IPS-11a (cell line): ENCODE results near the gene CCDC93.

Source experiments
- H3K4me3 ChIP-seq: one replicate; pipeline ENCODE4 v1.5.1; 2013; ENCODE audit warnings: low read depth, low read length, control low read depth

Gene CCDC93

GRCh38 chr2:117921520-117921919 lies 92.3 kb downstream of the CCDC93 start:
- no peak overlapping the region for H3K4me3 ChIP-seq

- H3K4me3 ChIP-seq = no peak overlapping the region
Observed at GRCh38 chr2:117918608-117919007, 95.3 kb downstream of the CCDC93 start.

- H3K4me3 ChIP-seq = no peak overlapping the region
Observed at GRCh38 chr2:117917223-117917917, 96.5 kb downstream of the CCDC93 start.

DNA sequence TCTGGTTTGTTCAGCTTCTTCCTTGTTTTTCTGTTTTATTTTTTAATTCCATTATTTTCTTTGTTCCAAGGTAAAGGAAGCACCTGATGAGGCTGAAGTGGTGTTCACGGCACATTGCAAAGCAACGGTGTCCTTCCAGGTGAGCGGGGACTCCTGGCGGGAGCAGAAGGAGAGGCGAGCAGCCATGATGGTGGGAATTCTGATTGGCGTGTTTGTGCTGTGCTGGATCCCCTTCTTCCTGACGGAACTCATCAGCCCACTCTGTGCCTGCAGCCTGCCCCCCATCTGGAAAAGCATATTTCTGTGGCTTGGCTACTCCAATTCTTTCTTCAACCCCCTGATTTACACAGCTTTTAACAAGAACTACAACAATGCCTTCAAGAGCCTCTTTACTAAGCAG lies 110.9 kb downstream of the CCDC93 start:
- no peak overlapping the region for H3K4me3 ChIP-seq

DNA sequence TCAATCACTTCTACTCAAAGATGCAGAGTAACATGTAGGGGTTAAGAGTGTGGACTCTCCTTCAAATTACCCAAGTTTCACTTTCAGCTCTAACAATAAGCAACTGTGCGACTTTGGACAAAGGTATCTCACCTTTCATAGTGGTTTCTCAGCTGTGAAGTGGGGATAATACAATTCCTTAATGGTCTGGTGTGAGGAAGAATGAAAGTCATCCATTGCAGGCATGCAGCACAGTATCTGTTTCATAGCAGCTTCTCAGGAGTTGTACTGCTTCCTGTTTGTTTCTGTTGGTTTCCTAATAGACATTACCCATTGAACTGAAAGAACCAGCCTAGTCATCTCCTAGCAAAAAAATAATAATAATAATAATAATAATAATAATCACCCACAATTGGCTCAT lies 125.0 kb downstream of the CCDC93 start:
- H3K4me3 ChIP-seq = no peak overlapping the region

- H3K4me3 ChIP-seq = no peak overlapping the region
Observed at GRCh38 chr2:117885308-117885707, 128.6 kb downstream of the CCDC93 start.

- H3K4me3 ChIP-seq = no peak overlapping the region
Observed at GRCh38 chr2:117879003-117879402, 134.9 kb downstream of the CCDC93 start.

- H3K4me3 ChIP-seq = no peak overlapping the region
Observed at GRCh38 chr2:117875786-117876185, 138.1 kb downstream of the CCDC93 start.
